Stimulated activated naive B cell treated with anti-CD40 and anti-IgM and Interleukin-4, amounts not matched to agents 10 μg/mL and 1 μg/mL and 100 μg/mL, for 72 hours (primary cell): ENCODE results near the gene OR9A2.
A peak's percentile ranks its signal among the peaks of the same experiment; 100 is the strongest.
"Not testable (repeated sequence)": the region's sequence is repeated elsewhere in the genome, so short reads cannot be mapped to it uniquely, and the experiment has no call there.

Experiments used
- ATAC-seq, 2 donors: fragments of 150-1000 bp; cut with Tn5 transposase; replicated peaks; 2 replicates each; pipeline ENCODE4 v1.10.0; 2021; ENCODE audit warnings: moderate library complexity in 1 of 2
- DNase-seq: peaks from one replicate; pipeline ENCODE4 v3.0.0; 2021
- H3K27ac Mint-ChIP-seq: one replicate; pipeline ENCODE4 v1.8.0; 2022; ENCODE audit warnings: mild to moderate bottlenecking, mixed read lengths
- H3K27me3 Mint-ChIP-seq, 2 donors: one replicate each; pipeline ENCODE4 v1.8.0; 2022; ENCODE audit warnings: mixed read lengths in 2 of 2
- H3K36me3 Mint-ChIP-seq, 2 donors: one replicate each; pipeline ENCODE4 v1.8.0; 2022; ENCODE audit warnings: mixed read lengths in 2 of 2, mild to moderate bottlenecking in 1 of 2
- H3K4me1 Mint-ChIP-seq, 2 donors: one replicate each; pipeline ENCODE4 v1.8.0; 2022; ENCODE audit warnings: mixed read lengths in 2 of 2, mild to moderate bottlenecking in 1 of 2
- H3K4me3 Mint-ChIP-seq, 2 donors: one replicate each; pipeline ENCODE4 v1.8.0; 2022; ENCODE audit warnings: mild to moderate bottlenecking in 2 of 2, mixed read lengths in 2 of 2, moderate library complexity in 1 of 2
- H3K9me3 Mint-ChIP-seq, 2 donors: one replicate each; pipeline ENCODE4 v1.8.0; 2022; ENCODE audit warnings: mixed read lengths in 2 of 2, mild to moderate bottlenecking in 1 of 2

OR9A2 gene

GRCh38 chr7:143012001-143012400 is 14.9 kb downstream of the OR9A2 start:
- H3K4me1 Mint-ChIP-seq: peaks cover 63 to 92% of the 10 kb centered on the region in 2 donors
- no peak overlapping the region for H3K27ac Mint-ChIP-seq
- peaks cover 2 to 4% of the 10 kb centered on the region in 2 donors for H3K9me3 Mint-ChIP-seq
- peaks cover 0 to 3% of the 10 kb centered on the region in 2 donors for H3K27me3 Mint-ChIP-seq
- DNase-seq (no peak), ATAC-seq (no peak)
- H3K36me3 Mint-ChIP-seq: peaks cover 2 to 3% of the 10 kb centered on the region in 2 donors
- no peak overlapping the region for H3K4me3 Mint-ChIP-seq

GRCh38 chr7:143008007-143008901 is 18.7 kb downstream of the OR9A2 start:
- H3K4me3 Mint-ChIP-seq: no peak overlapping the region
- H3K36me3 Mint-ChIP-seq: peaks cover 2 to 3% of the 10 kb centered on the region in 2 donors
- peaks cover 0 to 3% of the 10 kb centered on the region in 2 donors for H3K27me3 Mint-ChIP-seq
- DNase-seq (peak; percentile 62), ATAC-seq (peak; percentile 88 to 90)
- peaks cover 30 to 61% of the 10 kb centered on the region in 2 donors for H3K4me1 Mint-ChIP-seq
- H3K27ac Mint-ChIP-seq: no peak overlapping the region
- H3K9me3 Mint-ChIP-seq: peaks cover 2 to 4% of the 10 kb centered on the region in 2 donors

GRCh38 chr7:143005632-143006260 is 21.2 kb downstream of the OR9A2 start:
- peaks cover 0 to 3% of the 10 kb centered on the region in 2 donors for H3K27me3 Mint-ChIP-seq
- DNase-seq (no peak), ATAC-seq (no peak)
- no peaks in the 10 kb centered on the region for H3K36me3 Mint-ChIP-seq
- peaks cover 19 to 41% of the 10 kb centered on the region in 2 donors for H3K4me1 Mint-ChIP-seq
- H3K9me3 Mint-ChIP-seq: no peaks in the 10 kb centered on the region
- H3K27ac Mint-ChIP-seq: no peak overlapping the region
- no peak overlapping the region for H3K4me3 Mint-ChIP-seq

- DNase-seq (peak; percentile 21), ATAC-seq (peak; percentile 72 to 76)
- Mint-ChIP-seq H3K4me3 (peak overlapping the region; percentile 77 to 84), H3K27ac (peak overlapping the region; percentile 84), H3K9me3 (no peaks in the 10 kb centered on the region), H3K27me3 (peaks cover 0 to 3% of the 10 kb centered on the region in 2 donors), H3K4me1 (peaks cover 8 to 21% of the 10 kb centered on the region in 2 donors), H3K36me3 (no peaks in the 10 kb centered on the region)
Measured at GRCh38 chr7:143003393-143004051, 23.4 kb downstream of the OR9A2 start.

- H3K36me3 Mint-ChIP-seq: no peaks in the 10 kb centered on the region
- peaks cover 0 to 2% of the 10 kb centered on the region in 2 donors for H3K27me3 Mint-ChIP-seq
- peak overlapping the region; percentile 77 to 84 for H3K4me3 Mint-ChIP-seq
- DNase-seq: no peak
- no peaks in the 10 kb centered on the region for H3K9me3 Mint-ChIP-seq
- H3K27ac Mint-ChIP-seq: no peak overlapping the region
- no peak for ATAC-seq
- H3K4me1 Mint-ChIP-seq: peaks cover 7 to 16% of the 10 kb centered on the region in 2 donors
Measured at GRCh38 chr7:143002898-143003297, 24.0 kb downstream of the OR9A2 start.

- H3K27ac Mint-ChIP-seq: no peak overlapping the region
- ATAC-seq: peak in 1 of 2 donors; percentile 50
- H3K4me1 Mint-ChIP-seq: peaks cover 5 to 12% of the 10 kb centered on the region in 2 donors
- no peaks in the 10 kb centered on the region for H3K9me3 Mint-ChIP-seq
- no peak for DNase-seq
- no peaks in the 10 kb centered on the region for H3K27me3 Mint-ChIP-seq
- no peak overlapping the region for H3K4me3 Mint-ChIP-seq
- no peaks in the 10 kb centered on the region for H3K36me3 Mint-ChIP-seq
Measured at GRCh38 chr7:143002106-143002505, 24.8 kb downstream of the OR9A2 start.

- Mint-ChIP-seq H3K27ac (no peak overlapping the region), H3K36me3 (no peaks in the 10 kb centered on the region), H3K4me3 (no peak overlapping the region), H3K4me1 (peaks cover 4 to 14% of the 10 kb centered on the region in 2 donors), H3K9me3 (no peaks in the 10 kb centered on the region), H3K27me3 (no peaks in the 10 kb centered on the region)
- no peak for DNase-seq
- ATAC-seq: no peak
Measured at GRCh38 chr7:143000648-143001047, 26.3 kb downstream of the OR9A2 start.

- DNase-seq: no peak
- Mint-ChIP-seq H3K4me3 (no peak overlapping the region), H3K9me3 (no peaks in the 10 kb centered on the region), H3K27ac (no peak overlapping the region), H3K4me1 (peaks cover 7 to 19% of the 10 kb centered on the region in 2 donors), H3K36me3 (no peaks in the 10 kb centered on the region), H3K27me3 (no peaks in the 10 kb centered on the region)
- no peak for ATAC-seq
Measured at GRCh38 chr7:142999793-143000192, 27.1 kb downstream of the OR9A2 start.

- no peak overlapping the region for H3K4me3 Mint-ChIP-seq
- H3K4me1 Mint-ChIP-seq: peaks cover 7 to 19% of the 10 kb centered on the region in 2 donors
- no peaks in the 10 kb centered on the region for H3K36me3 Mint-ChIP-seq
- no peak for DNase-seq
- H3K27ac Mint-ChIP-seq: no peak overlapping the region
- H3K27me3 Mint-ChIP-seq: no peaks in the 10 kb centered on the region
- H3K9me3 Mint-ChIP-seq: no peaks in the 10 kb centered on the region
- no peak for ATAC-seq
Measured at GRCh38 chr7:142998966-142999365, 28.0 kb downstream of the OR9A2 start.

GRCh38 chr7:142997456-142997989 is 29.4 kb downstream of the OR9A2 start:
- no peak for DNase-seq
- Mint-ChIP-seq H3K4me3 (no peak overlapping the region), H3K4me1 (peaks cover 3 to 7% of the 10 kb centered on the region in 2 donors), H3K36me3 (peaks cover 0 to 3% of the 10 kb centered on the region in 2 donors), H3K27ac (no peak overlapping the region), H3K9me3 (peaks cover 0 to 1% of the 10 kb centered on the region in 2 donors), H3K27me3 (no peaks in the 10 kb centered on the region)
- ATAC-seq: no peak

GRCh38 chr7:142992427-142992826 is 34.5 kb downstream of the OR9A2 start:
- peaks cover 0 to 1% of the 10 kb centered on the region in 2 donors for H3K9me3 Mint-ChIP-seq
- ATAC-seq: no peak
- DNase-seq: no peak
- no peak overlapping the region for H3K27ac Mint-ChIP-seq
- no peak overlapping the region for H3K4me3 Mint-ChIP-seq
- H3K4me1 Mint-ChIP-seq: peaks cover 3 to 7% of the 10 kb centered on the region in 2 donors
- H3K27me3 Mint-ChIP-seq: peaks cover 7 to 8% of the 10 kb centered on the region in 2 donors
- peaks cover 0 to 3% of the 10 kb centered on the region in 2 donors for H3K36me3 Mint-ChIP-seq

- DNase-seq (no peak), ATAC-seq (no peak)
- Mint-ChIP-seq H3K4me1 (no peaks in the 10 kb centered on the region), H3K4me3 (no peak overlapping the region), H3K36me3 (no peaks in the 10 kb centered on the region), H3K27me3 (peaks cover 22 to 35% of the 10 kb centered on the region in 2 donors), H3K27ac (no peak overlapping the region), H3K9me3 (peaks cover 5 to 7% of the 10 kb centered on the region in 2 donors)
Measured at GRCh38 chr7:142984297-142984696, 42.6 kb downstream of the OR9A2 start.

GRCh38 chr7:142983825-142984224 is 43.1 kb downstream of the OR9A2 start:
- H3K9me3 Mint-ChIP-seq: peaks cover 5 to 7% of the 10 kb centered on the region in 2 donors
- peaks cover 22 to 35% of the 10 kb centered on the region in 2 donors for H3K27me3 Mint-ChIP-seq
- no peak for DNase-seq
- H3K27ac Mint-ChIP-seq: no peak overlapping the region
- no peaks in the 10 kb centered on the region for H3K36me3 Mint-ChIP-seq
- no peaks in the 10 kb centered on the region for H3K4me1 Mint-ChIP-seq
- peak; percentile 16 for ATAC-seq
- no peak overlapping the region for H3K4me3 Mint-ChIP-seq

GRCh38 chr7:142978402-142978801 is 48.5 kb downstream of the OR9A2 start:
- not testable (repeated sequence) for DNase-seq, H3K36me3 Mint-ChIP-seq, H3K4me1 Mint-ChIP-seq, H3K4me3 Mint-ChIP-seq, H3K27ac Mint-ChIP-seq, H3K9me3 Mint-ChIP-seq, ATAC-seq
- peaks cover 16 to 22% of the 10 kb centered on the region in 2 donors for H3K27me3 Mint-ChIP-seq
